HUES64 (cell line): ENCODE data around the gene NKPD1.

Experiments used
- H3K27ac ChIP-seq: 2 replicates; pipeline ENCODE4 v1.7.0; 2013; ENCODE audit warnings: low read depth, low read length, inconsistent platforms
- H3K27me3 ChIP-seq: 2 replicates; pipeline ENCODE4 v1.6.1; 2013; ENCODE audit warnings: mild to moderate bottlenecking, low read length; ENCODE audit not compliant: insufficient read depth
- H3K36me3 ChIP-seq: 2 replicates; pipeline ENCODE4 v1.6.1; 2013; ENCODE audit warnings: mild to moderate bottlenecking, low read length; ENCODE audit not compliant: insufficient read depth
- H3K4me1 ChIP-seq: 2 replicates; pipeline ENCODE4 v1.6.1; 2013; ENCODE audit warnings: mild to moderate bottlenecking, low read length, moderate library complexity; ENCODE audit not compliant: insufficient read depth
- H3K4me3 ChIP-seq: 2 replicates; pipeline ENCODE4 v1.5.1; 2013; ENCODE audit warnings: mild to moderate bottlenecking, low read length, moderate library complexity
- H3K9ac ChIP-seq: 2 replicates; pipeline ENCODE4 v1.6.1; 2013; ENCODE audit warnings: mild to moderate bottlenecking, low read depth, low read length
- H3K9me3 ChIP-seq: 2 replicates; pipeline ENCODE4 v1.6.1; 2013; ENCODE audit warnings: low read depth, low read length; ENCODE audit not compliant: insufficient read depth
- WGBS: fragments of 150-250, 120-280 bp; methylation state at CpG from one replicate; pipeline ENCODE4 v1.1.7; 2013; ENCODE audit warnings: missing lambda C conversion rate; 5-methylcytosine and 5-hydroxymethylcytosine counted together

Gene NKPD1

GRCh38 chr19:45184115-45184514 lies 23.3 kb upstream of the NKPD1 start:
- Histone ChIP-seq H3K4me3 (no peak overlapping the region), H3K27me3 (no peaks in the 10 kb centered on the region), H3K27ac (no peak overlapping the region), H3K36me3 (no peaks in the 10 kb centered on the region), H3K9ac (no peak overlapping the region), H3K9me3 (no peaks in the 10 kb centered on the region), H3K4me1 (0 out of 2 replicates have a peak, but pooled peaks cover 6% of the 10 kb centered on the region)
- WGBS = 95% methylated on average over 5 of the region's 5 CpGs

GRCh38 chr19:45182758-45183157 lies 22.0 kb upstream of the NKPD1 start:
- Histone ChIP-seq H3K9me3 (no peaks in the 10 kb centered on the region), H3K4me1 (0 out of 2 replicates have a peak, but pooled peaks cover 6% of the 10 kb centered on the region)
- 93% methylated on average over 4 of the region's 4 CpGs for WGBS

GRCh38 chr19:45180936-45181335 lies 20.2 kb upstream of the NKPD1 start:
- Histone ChIP-seq H3K9ac (no peak overlapping the region), H3K4me3 (no peak overlapping the region), H3K9me3 (no peaks in the 10 kb centered on the region), H3K27me3 (no peaks in the 10 kb centered on the region), H3K36me3 (no peaks in the 10 kb centered on the region), H3K4me1 (0 out of 2 replicates have a peak, but pooled peaks cover 6% of the 10 kb centered on the region), H3K27ac (no peak overlapping the region)
- WGBS = 91% methylated on average over 7 of the region's 7 CpGs

More at GRCh38 chr19:45182758-45183157, 22.0 kb upstream of the NKPD1 start:
- Histone ChIP-seq H3K4me3 (no peak overlapping the region), H3K27ac (no peak overlapping the region), H3K36me3 (no peaks in the 10 kb centered on the region), H3K27me3 (no peaks in the 10 kb centered on the region), H3K9ac (no peak overlapping the region)

GRCh38 chr19:45179892-45180370 lies 19.1 kb upstream of the NKPD1 start:
- Histone ChIP-seq H3K9ac (peak overlapping the region; percentile 64), H3K4me3 (peak overlapping the region; percentile 88), H3K27ac (no peak overlapping the region), H3K36me3 (no peaks in the 10 kb centered on the region), H3K27me3 (no peaks in the 10 kb centered on the region), H3K9me3 (no peaks in the 10 kb centered on the region), H3K4me1 (0 out of 2 replicates have a peak, but pooled peaks cover 6% of the 10 kb centered on the region)
- 61% methylated on average over 8 of the region's 9 CpGs for WGBS

GRCh38 chr19:45179072-45179891 lies 18.5 kb upstream of the NKPD1 start:
- Histone ChIP-seq H3K36me3 (no peaks in the 10 kb centered on the region), H3K9me3 (no peaks in the 10 kb centered on the region), H3K4me1 (0 out of 2 replicates have a peak, but pooled peaks cover 6% of the 10 kb centered on the region), H3K27ac (peak overlapping the region; percentile 52; the same call in 1 of the 2 replicates), H3K9ac (peak overlapping the region; percentile 64), H3K27me3 (no peaks in the 10 kb centered on the region), H3K4me3 (peak overlapping the region; percentile 88)
- 2% methylated on average over 97 of the region's 97 CpGs for WGBS

GRCh38 chr19:45178262-45179071 lies 17.7 kb upstream of the NKPD1 start, which contains the start of gene BLOC1S3:
TSS of gene BLOC1S3 (plus strand) at chr19:45178784. CDS start at chr19:45179297, 513 bp downstream.
- Histone ChIP-seq H3K9me3 (no peaks in the 10 kb centered on the region), H3K27me3 (no peaks in the 10 kb centered on the region), H3K9ac (peak within 1 kb of the TSS; percentile 79), H3K36me3 (no peaks in the 10 kb centered on the region), H3K4me1 (0 out of 2 replicates have a peak, but pooled peaks cover 6% of the 10 kb centered on the region), H3K27ac (peak within 1 kb of the TSS; percentile 69; the same call in 1 of the 2 replicates), H3K4me3 (peak within 1 kb of the TSS; percentile 88)
- under 1% methylated on average over 51 of the region's 51 CpGs for WGBS

- Histone ChIP-seq H3K9ac (peak within 1 kb of the TSS; percentile 79), H3K36me3 (no peaks in the 10 kb centered on the region), H3K27ac (peak within 1 kb of the TSS; percentile 69; the same call in 1 of the 2 replicates), H3K27me3 (no peaks in the 10 kb centered on the region), H3K4me3 (peak within 1 kb of the TSS; percentile 88), H3K9me3 (no peaks in the 10 kb centered on the region), H3K4me1 (0 out of 2 replicates have a peak, but pooled peaks cover 6% of the 10 kb centered on the region)
- under 1% methylated on average over 36 of the region's 36 CpGs for WGBS
Observed at GRCh38 chr19:45177817-45178261, 17.1 kb upstream of the NKPD1 start, which contains the start of gene TRAPPC6A. TSS of gene TRAPPC6A (minus strand) at chr19:45178237. CDS start at chr19:45178218, 19 bp downstream.

GRCh38 chr19:45175515-45176345 lies 14.9 kb upstream of the NKPD1 start:
- Histone ChIP-seq H3K4me1 (0 out of 2 replicates have a peak, but pooled peaks cover 6% of the 10 kb centered on the region), H3K9me3 (no peaks in the 10 kb centered on the region), H3K9ac (no peak overlapping the region), H3K36me3 (no peaks in the 10 kb centered on the region), H3K27me3 (no peaks in the 10 kb centered on the region), H3K27ac (no peak overlapping the region), H3K4me3 (no peak overlapping the region)
- WGBS = 90% methylated on average over 9 of the region's 10 CpGs

GRCh38 chr19:45173816-45174215 lies 13.0 kb upstream of the NKPD1 start:
- Histone ChIP-seq H3K27ac (no peak overlapping the region), H3K9ac (no peak overlapping the region), H3K9me3 (no peaks in the 10 kb centered on the region), H3K27me3 (no peaks in the 10 kb centered on the region), H3K4me3 (no peak overlapping the region), H3K36me3 (no peaks in the 10 kb centered on the region), H3K4me1 (no peaks in the 10 kb centered on the region)
- 93% methylated on average over 12 of the region's 12 CpGs for WGBS

- Histone ChIP-seq H3K4me3 (no peak overlapping the region), H3K4me1 (no peaks in the 10 kb centered on the region), H3K27me3 (no peaks in the 10 kb centered on the region), H3K36me3 (no peaks in the 10 kb centered on the region), H3K9me3 (no peaks in the 10 kb centered on the region), H3K27ac (no peak overlapping the region), H3K9ac (no peak overlapping the region)
- WGBS = 92% methylated on average over 16 of the region's 18 CpGs
Observed at GRCh38 chr19:45172611-45173208, 11.9 kb upstream of the NKPD1 start.
